Lung (tissue), 12 donors: ENCODE data around the gene TJP1. TPM values are rescaled to one million over a fixed set of nuclear protein-coding genes. Genes with fewer than 3 reads are reported as not detected.

Experiments used
- ATAC-seq: fragments of 200-7000 bp; cut with Tn5 transposase; one replicate; pipeline ENCODE4 v1.9.1; 2020; ENCODE audit warnings: moderate number of reproducible peaks; ENCODE audit not compliant: insufficient read depth, low FRiP score
- DNase-seq, 3 donors: peaks; one replicate each; pipeline ENCODE4 v3.0.0-alpha.2; 2013 to 2017
- H3K27ac ChIP-seq, 2 donors: one replicate each; pipeline ENCODE4 v1.5.1; 2013; ENCODE audit warnings: mild to moderate bottlenecking in 2 of 2, moderate library complexity in 2 of 2, control low read depth in 1 of 2, inconsistent platforms in 1 of 2, low read depth in 1 of 2, low read length in 1 of 2
- H3K27me3 ChIP-seq, 3 donors: one replicate each; pipeline ENCODE4 v1.5.1; 2013; ENCODE audit warnings: low read length in 2 of 3; ENCODE audit not compliant: control insufficient read depth in 3 of 3, insufficient read depth in 3 of 3
- H3K36me3 ChIP-seq, 4 donors: one replicate each; pipeline ENCODE4 v1.5.1; 2013; ENCODE audit warnings: low read length in 4 of 4, mild to moderate bottlenecking in 1 of 4, moderate library complexity in 1 of 4; ENCODE audit not compliant: control insufficient read depth in 4 of 4, insufficient read depth in 4 of 4
- H3K4me1 ChIP-seq, 5 donors: one replicate each; pipeline ENCODE4 v1.5.1; 2013; ENCODE audit warnings: low read length in 5 of 5, mild to moderate bottlenecking in 2 of 5, moderate library complexity in 1 of 5; ENCODE audit not compliant: control insufficient read depth in 5 of 5, insufficient read depth in 5 of 5
- H3K4me3 ChIP-seq: one replicate; pipeline ENCODE4 v1.5.1; 2013; ENCODE audit warnings: mild to moderate bottlenecking, control low read depth, moderate library complexity
- H3K9ac ChIP-seq, 2 donors: one replicate each; pipeline ENCODE4 v1.5.1; 2013; ENCODE audit warnings: low read length in 2 of 2, control low read depth in 1 of 2; ENCODE audit not compliant: insufficient read depth in 1 of 2
- H3K9me3 ChIP-seq, 4 donors: one replicate each; pipeline ENCODE4 v1.5.1; 2013; ENCODE audit warnings: low read length in 3 of 4, mild to moderate bottlenecking in 1 of 4, moderate library complexity in 1 of 4; ENCODE audit not compliant: control insufficient read depth in 4 of 4, insufficient read depth in 3 of 4
- WGBS, 2 donors: extraction: QIAGEN DNeasy Blood & Tissue Kit; methylation state at CpG; one replicate each; pipeline ENCODE4 v1.1.7; 2013; 5-methylcytosine and 5-hydroxymethylcytosine counted together
- polyA plus RNA-seq, 2 donors: library from polyadenylated mRNA; stranded (reverse); fragments of 200-250 nt; gene quantifications; one replicate each; pipeline ENCODE4 v1.2.1, GENCODE V29; 2013
- total RNA-seq, 2 donors: library from RNA; depleted of rRNA in 1 of 2; stranded (reverse); fragments of >200 nt in 1 of 2; gene quantifications; one replicate each; pipeline ENCODE4 v1.2.1, GENCODE V29; 2014 to 2021
- TF ChIP-seq, protein P1 (sequence below): IDR thresholded peaks from 2 replicates; pipeline ENCODE4 v1.5.1; 2012; ENCODE audit warnings: mild to moderate bottlenecking; ENCODE audit errors: control extremely low read depth, extremely low read depth
- donor health status: control.
- donor health status: control.
- donor health status: Bipolar disorder and iron deficiency.
- donor health status: healthy.
- donor health status: DM: yes; HTN: yes; CAD: no.

Gene TJP1
- total and polyA plus RNA-seq, 4 donors, result 20.6 to 211 (median 53.8) TPM

DNA sequence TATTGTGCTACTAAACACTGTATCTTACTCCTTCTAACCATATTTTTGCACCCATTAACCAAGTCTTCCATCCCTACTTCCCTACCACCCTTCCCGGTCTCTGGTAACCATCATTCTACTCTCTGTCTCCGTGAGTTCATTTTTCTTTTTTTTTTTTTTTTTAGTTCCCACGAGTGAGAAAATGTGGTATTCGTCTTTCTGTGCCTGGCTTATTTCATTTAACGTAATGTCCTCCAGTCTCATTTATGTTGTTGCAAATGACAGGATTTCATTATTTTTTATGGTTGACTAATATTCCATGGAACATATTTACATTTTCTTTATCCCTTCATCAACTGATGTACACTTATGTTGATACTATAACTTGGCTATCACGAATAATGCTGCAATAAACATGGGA, 31.7 kb downstream of the TJP1 start:
- Histone ChIP-seq H3K9me3 (no peaks in the 10 kb centered on the region), H3K4me3 (no peak overlapping the region), H3K4me1 (peaks cover 0 to 14% (median 0%) of the 10 kb centered on the region in 5 donors), H3K27ac (no peak overlapping the region), H3K9ac (no peak overlapping the region), H3K27me3 (no peaks in the 10 kb centered on the region), H3K36me3 (peaks cover 0 to 9% (median 7%) of the 10 kb centered on the region in 4 donors)
- 91 to 95% methylated on average over 6 of the region's 6 CpGs for WGBS, 2 donors
- ATAC-seq (no peak), DNase-seq (no peak)
- TF ChIP-seq, protein P1, sequence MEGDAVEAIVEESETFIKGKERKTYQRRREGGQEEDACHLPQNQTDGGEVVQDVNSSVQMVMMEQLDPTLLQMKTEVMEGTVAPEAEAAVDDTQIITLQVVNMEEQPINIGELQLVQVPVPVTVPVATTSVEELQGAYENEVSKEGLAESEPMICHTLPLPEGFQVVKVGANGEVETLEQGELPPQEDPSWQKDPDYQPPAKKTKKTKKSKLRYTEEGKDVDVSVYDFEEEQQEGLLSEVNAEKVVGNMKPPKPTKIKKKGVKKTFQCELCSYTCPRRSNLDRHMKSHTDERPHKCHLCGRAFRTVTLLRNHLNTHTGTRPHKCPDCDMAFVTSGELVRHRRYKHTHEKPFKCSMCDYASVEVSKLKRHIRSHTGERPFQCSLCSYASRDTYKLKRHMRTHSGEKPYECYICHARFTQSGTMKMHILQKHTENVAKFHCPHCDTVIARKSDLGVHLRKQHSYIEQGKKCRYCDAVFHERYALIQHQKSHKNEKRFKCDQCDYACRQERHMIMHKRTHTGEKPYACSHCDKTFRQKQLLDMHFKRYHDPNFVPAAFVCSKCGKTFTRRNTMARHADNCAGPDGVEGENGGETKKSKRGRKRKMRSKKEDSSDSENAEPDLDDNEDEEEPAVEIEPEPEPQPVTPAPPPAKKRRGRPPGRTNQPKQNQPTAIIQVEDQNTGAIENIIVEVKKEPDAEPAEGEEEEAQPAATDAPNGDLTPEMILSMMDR, result no peak

DNA sequence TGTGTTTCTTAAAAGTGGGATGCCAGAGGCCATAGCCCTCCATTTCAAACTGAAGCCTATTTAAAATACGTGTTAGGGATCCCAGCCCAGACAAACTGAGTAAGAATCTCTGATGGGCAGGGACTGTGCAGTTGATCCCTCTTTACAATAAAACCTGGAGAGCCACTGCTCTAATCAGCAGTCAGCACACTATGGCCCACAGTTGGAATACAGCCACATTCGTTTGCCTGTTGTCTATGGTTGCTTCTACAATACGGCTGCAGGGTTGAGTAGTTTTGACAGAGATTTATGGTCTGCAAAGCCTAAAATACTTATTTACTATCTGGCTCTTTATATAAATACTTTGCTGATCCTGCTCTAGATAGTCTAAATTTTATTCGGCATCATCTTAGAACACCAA, 32.4 kb downstream of the TJP1 start:
- Histone ChIP-seq H3K9ac (no peak overlapping the region), H3K27ac (peak overlapping the region in 1 of 2 donors; percentile 9), H3K27me3 (no peaks in the 10 kb centered on the region), H3K36me3 (peaks cover 0 to 9% (median 7%) of the 10 kb centered on the region in 4 donors), H3K9me3 (no peaks in the 10 kb centered on the region), H3K4me3 (no peak overlapping the region), H3K4me1 (peaks cover 0 to 14% (median 4%) of the 10 kb centered on the region in 5 donors)
- DNase-seq (peak in 1 of 3 donors; percentile 36), ATAC-seq (no peak)
- 57 to 69% methylated on average over 4 of the region's 4 CpGs for WGBS, 2 donors
- TF ChIP-seq, protein P1, result no peak

DNA sequence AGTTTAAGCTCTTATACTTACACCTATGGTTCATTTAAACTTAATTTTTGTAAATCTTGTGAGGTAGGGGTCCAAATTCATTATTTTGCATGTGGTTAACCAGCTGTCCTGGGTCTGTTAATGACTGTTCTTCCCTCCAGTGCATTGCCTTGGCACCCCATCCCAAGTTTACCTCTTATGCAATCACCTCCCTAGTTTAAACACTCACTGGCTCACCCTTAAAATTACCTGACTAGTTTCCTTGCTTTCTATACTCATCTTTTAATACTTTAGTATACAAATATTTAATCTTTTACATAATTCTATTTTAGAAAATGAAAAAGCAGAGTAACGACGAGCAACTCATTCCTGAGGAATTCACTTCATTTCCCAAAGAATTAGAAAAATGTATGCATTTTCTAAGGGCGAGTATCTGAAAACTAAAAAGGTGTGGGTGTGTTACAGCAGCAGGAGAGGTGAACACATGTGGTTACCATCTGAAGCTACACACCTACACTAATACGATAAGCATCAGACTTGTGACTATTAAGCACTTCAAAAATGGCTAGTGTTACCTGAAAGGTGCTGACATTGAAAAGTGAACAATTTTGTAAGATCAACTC, 33.7 kb downstream of the TJP1 start:
- no peaks in the 10 kb centered on the region for H3K9me3 ChIP-seq
- TF ChIP-seq, protein P1, result no peak
- 66 to 86% methylated on average over 4 of the region's 4 CpGs for WGBS, 2 donors
- peaks cover 0 to 13% (median 4%) of the 10 kb centered on the region in 5 donors for H3K4me1 ChIP-seq
- H3K9ac ChIP-seq, result no peak overlapping the region
- H3K27me3 ChIP-seq, result no peaks in the 10 kb centered on the region
- H3K36me3 ChIP-seq, result peaks cover 0 to 6% (median 1%) of the 10 kb centered on the region in 4 donors
- no peak overlapping the region for H3K27ac ChIP-seq
- DNase-seq (no peak), ATAC-seq (no peak)
- H3K4me3 ChIP-seq, result no peak overlapping the region

DNA sequence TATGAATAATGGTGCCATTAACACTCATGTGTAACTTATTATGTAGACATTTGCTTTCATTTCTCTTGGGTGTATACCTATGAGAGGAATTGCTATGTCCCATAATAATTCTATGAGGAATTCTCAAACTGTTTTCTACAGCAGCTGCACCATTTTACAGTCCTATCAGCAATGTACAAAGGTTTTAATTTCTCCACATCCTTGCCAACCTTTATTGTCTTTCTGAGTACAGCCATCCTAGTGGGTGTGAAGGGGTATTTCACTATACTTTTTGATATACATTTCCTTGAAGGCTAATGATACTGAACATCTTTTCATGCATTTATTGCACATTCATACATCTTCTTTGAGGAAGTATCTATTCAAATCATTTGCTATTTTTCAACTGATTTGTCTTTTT, 34.5 kb downstream of the TJP1 start:
- no peak overlapping the region for H3K9ac ChIP-seq
- peaks cover 0 to 13% (median 4%) of the 10 kb centered on the region in 5 donors for H3K4me1 ChIP-seq
- no peak for ATAC-seq
- TF ChIP-seq, protein P1, result no peak
- no peaks in the 10 kb centered on the region for H3K27me3 ChIP-seq
- DNase-seq, result no peak
- no peaks in the 10 kb centered on the region for H3K36me3 ChIP-seq
- H3K9me3 ChIP-seq, result no peaks in the 10 kb centered on the region
- H3K4me3 ChIP-seq, result no peak overlapping the region
- no peak overlapping the region for H3K27ac ChIP-seq
